C4-2B (cell line): Measurements from ENCODE around the gene CDHR2.

Experiments
- H3K27ac ChIP-seq: fragments of 450-650 bp; 2 replicates; pipeline ENCODE4 v1.5.1; 2017
- ZFX ChIP-seq: fragments of 450-650 bp; IDR thresholded peaks from 2 replicates; pipeline ENCODE4 v1.6.1; 2017
- TF ChIP-seq, protein P1 (sequence below): fragments of 450-650 bp; conservative IDR thresholded peaks from 2 replicates; pipeline ENCODE4 v1.5.1; 2017; ENCODE audit warnings: mild to moderate bottlenecking

The CDHR2 gene

DNA sequence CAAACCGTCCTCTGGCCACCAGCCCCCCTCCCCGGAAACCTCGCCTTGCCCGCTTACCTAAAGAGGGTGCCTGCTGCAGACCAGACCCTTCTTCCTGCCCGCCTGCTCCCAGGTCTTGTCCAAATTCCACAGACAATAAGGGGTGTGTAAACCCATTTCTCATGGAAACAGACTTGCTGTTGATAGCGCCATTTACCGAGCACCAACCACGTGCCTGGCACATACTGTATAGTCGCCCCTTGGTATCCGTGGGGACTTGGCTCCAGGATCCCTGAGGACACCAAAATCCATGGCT lies 25.1 kb downstream of the CDHR2 start:
- TF ChIP-seq, protein P1, sequence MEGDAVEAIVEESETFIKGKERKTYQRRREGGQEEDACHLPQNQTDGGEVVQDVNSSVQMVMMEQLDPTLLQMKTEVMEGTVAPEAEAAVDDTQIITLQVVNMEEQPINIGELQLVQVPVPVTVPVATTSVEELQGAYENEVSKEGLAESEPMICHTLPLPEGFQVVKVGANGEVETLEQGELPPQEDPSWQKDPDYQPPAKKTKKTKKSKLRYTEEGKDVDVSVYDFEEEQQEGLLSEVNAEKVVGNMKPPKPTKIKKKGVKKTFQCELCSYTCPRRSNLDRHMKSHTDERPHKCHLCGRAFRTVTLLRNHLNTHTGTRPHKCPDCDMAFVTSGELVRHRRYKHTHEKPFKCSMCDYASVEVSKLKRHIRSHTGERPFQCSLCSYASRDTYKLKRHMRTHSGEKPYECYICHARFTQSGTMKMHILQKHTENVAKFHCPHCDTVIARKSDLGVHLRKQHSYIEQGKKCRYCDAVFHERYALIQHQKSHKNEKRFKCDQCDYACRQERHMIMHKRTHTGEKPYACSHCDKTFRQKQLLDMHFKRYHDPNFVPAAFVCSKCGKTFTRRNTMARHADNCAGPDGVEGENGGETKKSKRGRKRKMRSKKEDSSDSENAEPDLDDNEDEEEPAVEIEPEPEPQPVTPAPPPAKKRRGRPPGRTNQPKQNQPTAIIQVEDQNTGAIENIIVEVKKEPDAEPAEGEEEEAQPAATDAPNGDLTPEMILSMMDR = peak; percentile 73
- TF ChIP-seq ZFX = no peak
- H3K27ac ChIP-seq = no peak overlapping the region

DNA sequence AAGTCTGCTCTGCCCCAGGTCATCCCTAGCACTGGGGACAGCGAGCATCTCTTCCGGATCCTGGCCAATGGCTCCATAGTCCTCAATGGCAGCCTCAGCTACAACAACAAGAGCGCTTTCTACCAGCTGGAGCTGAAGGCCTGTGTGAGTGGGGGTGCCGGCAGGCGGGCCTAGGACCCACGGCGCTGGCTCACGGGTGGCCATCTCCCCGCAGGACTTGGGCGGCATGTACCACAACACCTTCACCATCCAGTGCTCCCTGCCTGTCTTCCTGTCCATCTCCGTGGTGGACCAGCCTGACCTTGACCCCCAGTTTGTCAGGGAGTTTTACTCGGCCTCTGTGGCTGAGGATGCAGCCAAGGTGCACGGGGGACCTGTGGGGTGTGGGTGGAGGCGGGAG lies 25.9 kb downstream of the CDHR2 start:
- H3K27ac ChIP-seq = no peak overlapping the region
- no peak for TF ChIP-seq ZFX
- TF ChIP-seq, protein P1 = no peak

DNA sequence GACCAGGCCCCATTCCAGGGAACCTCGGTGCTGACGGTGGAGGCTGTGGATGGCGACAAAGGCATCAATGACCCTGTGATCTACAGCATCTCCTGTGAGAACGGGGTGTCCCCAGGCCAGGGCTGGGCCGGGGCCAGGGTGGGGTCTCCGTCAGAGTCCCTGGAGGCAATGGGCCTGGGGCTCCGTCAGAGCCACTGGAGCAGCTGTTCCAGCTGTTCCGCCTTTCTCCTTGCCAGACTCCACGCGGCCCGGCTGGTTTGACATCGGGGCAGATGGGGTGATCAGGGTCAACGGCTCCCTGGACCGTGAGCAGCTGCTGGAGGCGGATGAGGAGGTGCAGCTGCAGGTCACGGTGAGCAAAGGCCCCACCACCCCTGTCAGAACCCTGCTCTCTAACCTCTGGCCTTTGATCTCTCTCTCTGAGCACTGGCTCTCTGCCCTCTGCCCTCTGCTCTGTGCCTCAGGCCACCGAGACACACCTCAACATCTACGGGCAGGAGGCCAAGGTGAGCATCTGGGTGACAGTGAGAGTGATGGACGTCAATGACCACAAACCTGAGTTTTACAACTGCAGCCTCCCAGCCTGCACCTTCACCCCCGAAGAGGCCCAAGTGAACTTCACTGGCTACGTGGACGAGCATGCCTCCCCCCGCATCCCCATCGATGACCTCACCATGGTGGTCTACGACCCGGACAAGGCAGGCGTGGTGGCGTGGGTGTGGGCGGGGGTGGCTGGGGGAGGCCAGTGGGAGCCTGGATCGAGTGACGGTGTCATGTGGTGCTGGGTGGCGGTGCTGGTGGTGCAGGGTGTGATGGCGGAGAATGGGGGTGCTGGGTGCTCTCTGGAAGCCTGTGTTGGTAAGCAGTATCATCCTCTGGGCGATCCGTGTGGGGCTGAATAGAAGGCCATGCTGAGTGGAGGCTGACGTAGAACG lies 26.6 kb downstream of the CDHR2 start:
- no peak for TF ChIP-seq ZFX
- TF ChIP-seq, protein P1 = no peak
- H3K27ac ChIP-seq = no peak overlapping the region

DNA sequence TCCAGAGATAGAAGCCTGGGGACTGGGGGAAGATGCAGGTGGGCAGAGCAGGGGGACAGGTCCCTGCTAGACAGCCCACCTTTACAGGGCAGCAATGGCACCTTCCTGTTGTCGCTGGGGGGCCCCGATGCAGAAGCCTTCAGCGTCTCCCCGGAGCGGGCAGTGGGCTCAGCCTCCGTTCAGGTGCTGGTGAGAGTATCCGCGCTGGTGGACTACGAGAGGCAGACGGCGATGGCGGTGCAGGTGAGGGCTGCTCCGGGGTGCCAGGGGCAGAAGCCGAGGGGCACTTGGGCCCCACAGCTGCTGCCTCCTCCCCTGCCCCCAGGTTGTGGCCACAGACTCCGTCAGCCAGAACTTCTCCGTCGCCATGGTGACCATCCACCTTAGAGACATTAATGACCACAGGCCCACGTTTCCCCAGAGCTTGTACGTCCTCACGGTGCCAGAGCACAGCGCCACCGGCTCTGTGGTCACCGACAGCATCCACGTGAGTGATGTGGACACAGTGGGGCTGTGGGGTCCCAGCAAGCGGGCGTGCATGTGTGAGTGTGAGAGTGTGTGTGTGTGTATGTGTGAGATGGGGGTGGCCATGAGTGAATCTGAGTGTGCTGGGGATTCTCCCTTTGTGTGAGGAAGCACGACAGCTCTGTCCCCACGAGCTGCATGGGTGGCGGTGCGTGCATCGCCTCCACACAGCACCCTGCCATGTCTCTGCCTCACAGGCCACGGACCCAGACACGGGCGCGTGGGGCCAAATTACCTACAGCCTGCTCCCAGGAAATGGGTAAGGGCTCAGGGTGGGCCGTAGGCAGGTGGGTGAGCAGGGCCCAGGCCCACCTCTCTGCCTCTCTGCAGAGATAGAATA lies 28.4 kb downstream of the CDHR2 start:
- no peak for TF ChIP-seq ZFX
- TF ChIP-seq, protein P1 = no peak
- no peak overlapping the region; the same call in 1 of the 2 replicates for H3K27ac ChIP-seq

DNA sequence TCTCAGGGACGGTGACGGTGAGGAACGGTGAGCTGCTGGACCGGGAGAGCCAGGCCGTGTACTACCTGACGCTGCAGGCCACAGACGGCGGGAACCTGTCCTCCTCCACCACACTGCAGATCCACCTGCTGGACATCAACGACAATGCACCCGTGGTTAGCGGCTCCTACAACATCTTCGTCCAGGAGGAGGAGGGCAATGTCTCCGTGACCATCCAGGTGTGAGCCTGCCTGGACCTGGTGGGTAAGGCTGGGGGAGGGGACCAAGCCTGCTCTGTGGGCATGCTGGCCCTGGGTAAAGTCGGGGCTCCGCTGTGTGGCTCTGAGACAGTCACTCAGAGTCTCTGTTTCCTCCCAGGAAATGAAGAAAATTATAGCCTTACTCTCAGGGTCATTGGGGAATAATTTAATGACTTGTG lies 29.3 kb downstream of the CDHR2 start:
- H3K27ac ChIP-seq = no peak overlapping the region; the same call in 1 of the 2 replicates
- TF ChIP-seq, protein P1 = peak; percentile 87
- TF ChIP-seq ZFX = no peak

DNA sequence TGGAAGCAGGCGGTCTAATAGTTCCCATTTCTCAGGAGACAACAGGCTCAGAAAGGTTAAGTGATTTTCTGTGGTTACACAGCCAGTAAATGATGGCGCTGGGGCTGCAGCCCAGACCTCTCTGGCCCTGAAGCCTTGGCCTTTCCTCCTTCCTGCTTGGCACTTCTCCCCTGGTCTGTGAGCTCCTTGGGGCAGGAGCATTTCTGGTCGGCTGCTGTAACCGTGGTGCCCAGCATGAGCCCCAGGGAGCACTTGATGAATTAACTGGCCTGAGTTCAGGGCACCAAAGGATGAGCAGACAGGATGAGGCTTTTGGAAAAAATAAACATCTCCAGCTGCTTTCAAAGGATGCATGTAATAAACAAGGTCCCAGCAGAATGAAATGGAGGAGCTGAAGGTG lies 30.2 kb downstream of the CDHR2 start:
- no peak for TF ChIP-seq ZFX
- TF ChIP-seq, protein P1 = no peak
- no peak overlapping the region for H3K27ac ChIP-seq

DNA sequence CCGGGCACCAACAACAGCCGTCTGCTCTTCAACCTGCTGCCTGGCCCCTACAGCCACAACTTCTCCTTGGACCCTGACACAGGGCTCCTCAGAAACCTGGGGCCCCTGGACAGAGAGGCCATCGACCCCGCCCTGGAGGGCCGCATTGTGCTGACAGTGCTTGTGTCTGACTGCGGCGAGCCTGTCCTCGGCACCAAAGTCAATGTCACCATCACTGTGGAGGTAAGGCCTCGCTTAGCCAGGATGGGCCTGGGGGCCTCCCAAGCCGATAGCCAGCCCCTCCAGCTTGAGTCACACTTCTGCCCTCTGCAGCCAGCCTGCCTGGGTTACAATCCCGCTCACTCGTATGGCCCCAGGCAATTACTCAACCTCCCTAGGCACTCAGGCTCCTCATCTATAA lies 32.2 kb downstream of the CDHR2 start:
- H3K27ac ChIP-seq = no peak overlapping the region
- TF ChIP-seq, protein P1 = no peak
- TF ChIP-seq ZFX = no peak
